EH (cell line): ENCODE data around the gene FAM50A.
"Not testable (repeated sequence)": the region's sequence is repeated elsewhere in the genome, so short reads cannot be mapped to it uniquely, and the experiment has no call there.

Source experiments
- DNase-seq: peaks from one replicate; pipeline ENCODE4 v3.0.0-alpha.2; 2015; ENCODE audit warnings: low read depth

FAM50A gene

GRCh38 chrX:154482786-154483185, 38.8 kb downstream of the FAM50A start:
- DNase-seq: no peak

- no peak for DNase-seq
These were observed 39.4 kb downstream of the FAM50A start for GRCh38 chrX:154483325-154483724.

GRCh38 chrX:154484255-154485149, 40.6 kb downstream of the FAM50A start:
- DNase-seq: peak; percentile 48

- no peak for DNase-seq
These were observed 41.5 kb downstream of the FAM50A start for GRCh38 chrX:154485150-154486051.

- DNase-seq: peak; percentile 24
These were observed 42.1 kb downstream of the FAM50A start for GRCh38 chrX:154486052-154486395.

- peak; percentile 60 for DNase-seq
These were observed 42.7 kb downstream of the FAM50A start, which contains the start of gene UBL4A for GRCh38 chrX:154486396-154487207. Gene UBL4A (minus strand): TSS chrX:154486615. CDS start chrX:154486584, 31 bp downstream.

GRCh38 chrX:154487518-154488290, 43.8 kb downstream of the FAM50A start:
- no peak for DNase-seq

GRCh38 chrX:154488336-154489075, 44.6 kb downstream of the FAM50A start:
- DNase-seq: no peak

- no peak for DNase-seq
These were observed 45.2 kb downstream of the FAM50A start for GRCh38 chrX:154489182-154489581.

- peak; percentile 70 for DNase-seq
These were observed 46.1 kb downstream of the FAM50A start for GRCh38 chrX:154490021-154490413.

GRCh38 chrX:154490414-154491083, 46.6 kb downstream of the FAM50A start, which contains the start of gene SLC10A3:
Gene SLC10A3 (minus strand): TSS chrX:154490629. CDS start chrX:154488940, 1,689 bp downstream.
- peak; percentile 93 for DNase-seq

GRCh38 chrX:154494715-154495114, 50.8 kb downstream of the FAM50A start:
- DNase-seq: no peak

- DNase-seq: no peak
These were observed 51.6 kb downstream of the FAM50A start for GRCh38 chrX:154495472-154495922.

- DNase-seq: not testable (repeated sequence)
These were observed 52.7 kb downstream of the FAM50A start for GRCh38 chrX:154496591-154497137.
